K562 (cell line): ENCODE measurements around the gene ANKRD66. TPM values are rescaled to one million over a fixed set of nuclear protein-coding genes. Genes with fewer than 3 reads are reported as not detected.
A peak's percentile ranks its signal among the peaks of the same experiment; 100 is the strongest.

ENCODE experiments used
- ATAC-seq: fragments of 200-7000 bp; cut with Tn5 transposase; 3 replicates; pipeline ENCODE4 v1.9.1; 2020; ENCODE audit warnings: moderate library complexity
- BruUV-seq: library from RNA; stranded (reverse); fragments of 400-500 nt; replicated peaks from 2 replicates; lab custom pipeline; 2021; lab: Mats Ljungman, UMichigan
- CTCF ChIA-PET: fragments of 300-600 bp; formaldehyde crosslinking; extraction: SDS; loops from one replicate; lab custom pipeline; 2021; ENCODE audit warnings: low intra/inter-chr PET ratio; lab: Yijun Ruan, JAX
- POLR2A ChIA-PET: fragments of 300-600, 350-650 bp; sonication (Branson Sonifier 250); formaldehyde crosslinking; extraction: SDS; loops from one replicate; lab custom pipeline; 2021; ENCODE audit warnings: antibody characterized with exemption, inconsistent platforms; lab: Yijun Ruan, JAX
- DNase-seq, 4 experiments: peaks; one replicate each; pipeline versions ENCODE4 v3.0.0 to v3.0.0-alpha.2; 2011 to 2018; ENCODE audit warnings: low spot score in 3 of 4, mixed read lengths in 3 of 4; ENCODE audit errors: extremely low read depth in 1 of 4
- FAIRE-seq: peaks from 2 replicates; lab custom pipeline; 2011; peaks lifted over from hg19 to GRCh38; lab: Jason Lieb, UNC
- H2AFZ ChIP-seq: 2 replicates; pipeline ENCODE4 v1.6.0; 2011; ENCODE audit warnings: low read depth, low read length, control low read depth, inconsistent platforms
- H3K27ac ChIP-seq: fragments of 200-600 bp; 3 replicates; pipeline ENCODE4 v1.8.0; 2011; ENCODE audit warnings: low read depth, mild to moderate bottlenecking, control low read depth, inconsistent platforms, low read length, moderate library complexity, mixed read lengths; ENCODE audit errors: extremely low read depth
- H3K27me3 ChIP-seq, 2 experiments: fragments of 300-600 bp in 1 of 2; 2 replicates in 1 of 2; 3 replicates in 1 of 2; pipeline versions ENCODE4 v1.6.0 to v1.8.0; 2011; ENCODE audit warnings: inconsistent platforms in 2 of 2, low read length in 2 of 2, mild to moderate bottlenecking in 1 of 2, mixed read lengths in 1 of 2, moderate library complexity in 1 of 2; ENCODE audit not compliant: control insufficient read depth in 2 of 2, insufficient read depth in 2 of 2
- H3K36me3 ChIP-seq: fragments of 300-600 bp; 3 replicates; pipeline ENCODE4 v1.8.0; 2011; ENCODE audit warnings: mild to moderate bottlenecking, low read length, inconsistent platforms; ENCODE audit not compliant: control insufficient read depth, insufficient read depth
- H3K4me1 ChIP-seq, 2 experiments: fragments of 200-600 bp in 1 of 2; replicated peaks in 1 of 2; 2 replicates in 1 of 2; 3 replicates in 1 of 2; pipeline versions ENCODE4 v1.5.1 to v1.8.0; 2011; ENCODE audit warnings: inconsistent platforms in 2 of 2, low read length in 2 of 2, mild to moderate bottlenecking in 1 of 2, mixed read lengths in 1 of 2, moderate library complexity in 1 of 2; ENCODE audit not compliant: control insufficient read depth in 2 of 2, insufficient read depth in 2 of 2
- H3K4me2 ChIP-seq: 2 replicates; pipeline ENCODE4 v1.6.1; 2011; ENCODE audit warnings: low read length, control low read depth, inconsistent platforms, mixed read lengths; ENCODE audit not compliant: insufficient read depth
- H3K4me3 ChIP-seq: fragments of 200-600 bp; sonication (generic), shearing (Covaris generic); 2 replicates; pipeline ENCODE4 v1.5.1; 2016; ENCODE audit warnings: control low read depth, inconsistent platforms
- H3K79me2 ChIP-seq: fragments of 200-600 bp; 3 replicates; pipeline ENCODE4 v1.8.0; 2011; ENCODE audit warnings: low read length, inconsistent platforms; ENCODE audit not compliant: control insufficient read depth, insufficient read depth
- H3K9ac ChIP-seq, 2 experiments: 2 replicates each; pipeline versions ENCODE4 v1.6.0 to v1.6.1; 2011; ENCODE audit warnings: low read depth in 2 of 2, low read length in 2 of 2, control low read depth in 1 of 2, inconsistent platforms in 1 of 2, mild to moderate bottlenecking in 1 of 2, mixed read lengths in 1 of 2; ENCODE audit not compliant: insufficient read depth in 1 of 2
- H3K9me1 ChIP-seq: one replicate; pipeline ENCODE4 v1.6.0; 2011; ENCODE audit warnings: inconsistent platforms, mild to moderate bottlenecking, low read length, moderate library complexity; ENCODE audit not compliant: control insufficient read depth, insufficient read depth
- H3K9me3 ChIP-seq: replicated peaks from 2 replicates; pipeline ENCODE4 v1.5.1; 2011; ENCODE audit warnings: low read depth, low read length, inconsistent platforms; ENCODE audit not compliant: control insufficient read depth, insufficient read depth
- H4K20me1 ChIP-seq: replicated peaks from 2 replicates; pipeline ENCODE4 v1.6.1; 2011; ENCODE audit warnings: low read length, inconsistent platforms, mixed read lengths; ENCODE audit not compliant: control insufficient read depth, insufficient read depth
- C11orf30 ChIP-seq: fragments of 450-650 bp; IDR thresholded peaks from 2 replicates; pipeline ENCODE4 v1.6.1; 2016; ENCODE audit warnings: low read depth, mild to moderate bottlenecking
- CBFA2T3 ChIP-seq: fragments of 450-650 bp; IDR thresholded peaks from 2 replicates; pipeline ENCODE4 v1.6.1; 2017
- HEY1 ChIP-seq: fragments of 250-450 bp; sonication (Bioruptor Pico); IDR thresholded peaks from 2 replicates; pipeline ENCODE4 v1.5.0; 2020; ENCODE audit warnings: mild to moderate bottlenecking, moderate library complexity, borderline replicate concordance
- HIVEP1 ChIP-seq: fragments of 250-450 bp; sonication (Bioruptor Pico); IDR thresholded peaks from 2 replicates; pipeline ENCODE4 v1.4.0; 2020; ENCODE audit warnings: mild to moderate bottlenecking
- HOXB6 ChIP-seq: fragments of 250-450 bp; sonication (Bioruptor Pico); IDR thresholded peaks from 2 replicates; pipeline ENCODE4 v1.5.1; 2022; ENCODE audit warnings: mild to moderate bottlenecking, borderline replicate concordance
- JUND ChIP-seq, 2 experiments: IDR thresholded peaks; 2 replicates in 1 of 2; 3 replicates in 1 of 2; pipeline ENCODE4 v1.6.1; 2011; ENCODE audit warnings: borderline replicate concordance in 2 of 2, low read depth in 2 of 2, low read length in 2 of 2, improper control_type of control experiment in 1 of 2, missing biosample characterization in 1 of 2, missing genetic modification characterization in 1 of 2, missing genetic modification reagents in 1 of 2
- KLF1 ChIP-seq: fragments of 450-650 bp; IDR thresholded peaks from 2 replicates; pipeline ENCODE4 v1.6.1; 2016; ENCODE audit warnings: missing genetic modification characterization, missing compliant biosample characterization
- MAFG ChIP-seq: fragments of 450-650 bp; conservative IDR thresholded peaks from 2 replicates; pipeline ENCODE4 v1.6.1; 2016; ENCODE audit warnings: missing genetic modification characterization, missing compliant biosample characterization
- MEIS2 ChIP-seq: fragments of 450-650 bp; IDR thresholded peaks from 2 replicates; pipeline ENCODE4 v1.6.1; 2014; ENCODE audit warnings: mild to moderate bottlenecking; ENCODE audit not compliant: partially characterized antibody
- NONO ChIP-seq, 2 experiments: fragments of 200-400 bp in 1 of 2; fragments of 450-650 bp in 1 of 2; formaldehyde crosslinking in 1 of 2; IDR thresholded peaks; 2 replicates each; pipeline ENCODE4 v1.6.1; 2017; ENCODE audit warnings: low read depth in 2 of 2, mild to moderate bottlenecking in 2 of 2, moderate library complexity in 2 of 2, low read length in 1 of 2
- OTX1 ChIP-seq: fragments of 450-650 bp; formaldehyde crosslinking; IDR thresholded peaks from 2 replicates; pipeline ENCODE4 v1.4.0; 2022; ENCODE audit warnings: mild to moderate bottlenecking
- POLR2B ChIP-seq: fragments of 450-650 bp; IDR thresholded peaks from 2 replicates; pipeline ENCODE4 v1.6.1; 2018; ENCODE audit warnings: low read depth; ENCODE audit not compliant: partially characterized antibody
- SNAPC5 ChIP-seq: fragments of 250-450 bp; sonication (Bioruptor Pico); IDR thresholded peaks from 2 replicates; pipeline ENCODE4 v1.8.0; 2021; ENCODE audit warnings: moderate library complexity, mild to moderate bottlenecking, inconsistent platforms
- STAT5A ChIP-seq: IDR thresholded peaks from 2 replicates; pipeline ENCODE4 v1.6.1; 2012; ENCODE audit warnings: low read length, inconsistent platforms, borderline replicate concordance
- whole genome bisulfite sequencing: fragments of 100-300 bp; shearing (Covaris generic); methylation state at CpG from one replicate; pipeline ENCODE4 v1.1.6; 2016; ENCODE audit warnings: low coverage, mixed read lengths; ENCODE audit not compliant: insufficient coverage; ENCODE audit errors: missing lambda C conversion rate; 5-methylcytosine and 5-hydroxymethylcytosine counted together
- in situ Hi-C: fragments of 300-500 bp; cut with MboI; formaldehyde crosslinking; loops from 4 replicates; pipeline ENCODE4 v1.15.0; 2018; ENCODE audit warnings: inconsistent platforms, mixed read lengths
- intact Hi-C: fragments of 100-400 bp; cut with micrococcal nuclease; formaldehyde crosslinking; loops from 2 replicates; pipeline ENCODE4 v1.14.2; 2022
- polyA plus RNA-seq, 8 experiments: library from polyadenylated mRNA; depleted of rRNA in 4 of 8; stranded (reverse) in 5 of 8; unstranded in 3 of 8; fragments of >200 nt; fragmentation: Nextera tagmentation in 2 of 8; fragmentation: Illumina TruSeq in 1 of 8; extraction: Ambion mirVana in 2 of 8; extraction: Trizol in 1 of 8; gene quantifications; 2 replicates each; pipeline versions ENCODE4 v1.2.1 to v1.2.3, GENCODE V29; 2011 to 2014; ENCODE audit warnings: inconsistent platforms in 1 of 8, missing spikeins in 1 of 8
- total RNA-seq, 7 experiments: library from RNA; depleted of rRNA in 6 of 7; stranded (reverse); fragments of >200 nt in 6 of 7; fragmentation: Illumina TruSeq in 2 of 7; extraction: Trizol in 2 of 7; gene quantifications; 2 replicates each; pipeline versions ENCODE4 v1.2.1 to v1.2.3, GENCODE V29; 2011 to 2021; ENCODE audit warnings: low replicate concordance in 1 of 7

Gene ANKRD66
- total and polyA plus RNA-seq, 9 of the 15 experiments (the other 6 are each of a cell fraction or from before 2014, with no cell fraction given): not detected

GRCh38 chr6:46793138-46793537 lies 46.4 kb downstream of the ANKRD66 start, which contains the start of gene MEP1A:
Gene MEP1A, plus strand, starts transcription at chr6:46793389. Its CDS starts 10 bp downstream, at chr6:46793399.
- BruUV-seq: no TSS peak
- H3K4me1 ChIP-seq: no peaks in the 10 kb centered on the region
- H2AFZ ChIP-seq: no peak within 1 kb of the TSS
- H3K27me3 ChIP-seq: no peaks in the 10 kb centered on the region
- H3K4me3 ChIP-seq: no peak within 1 kb of the TSS
- H4K20me1 ChIP-seq: no peaks in the 10 kb centered on the region
- POLR2A ChIA-PET: no interaction called here
- no peak for DNase-seq
- no peaks in the 10 kb centered on the region for H3K36me3 ChIP-seq
- WGBS: under 1% methylated on average over 8 of the region's 8 CpGs
- in situ Hi-C loops: no loop called here
- H3K79me2 ChIP-seq: no peaks in the 10 kb centered on the region
- H3K9me3 ChIP-seq: no peaks in the 10 kb centered on the region
- TF ChIP-seq POLR2B (no peak), HIVEP1 (CRISPR knock-in tag) (no peak), OTX1 (CRISPR knock-in tag) (no peak), MEIS2 (no peak), HEY1 (CRISPR knock-in tag) (no peak), CBFA2T3 (no peak)
- TF ChIP-seq, all 486 proteins: peak for 0
- ATAC-seq (no peak), FAIRE-seq (no peak)
- Histone ChIP-seq H3K9me1 (no peaks in the 10 kb centered on the region), H3K27ac (no peak within 1 kb of the TSS), H3K4me2 (no peak within 1 kb of the TSS), H3K9ac (no peak within 1 kb of the TSS)
- intact Hi-C loops: no loop called here
- CTCF ChIA-PET: no interaction called here

- no peaks in the 10 kb centered on the region for H3K9me3 ChIP-seq
- no peak overlapping the region for H3K4me3 ChIP-seq
- no peaks in the 10 kb centered on the region for H3K36me3 ChIP-seq
- H2AFZ ChIP-seq: no peak overlapping the region
- H3K4me2 ChIP-seq: no peak overlapping the region
- ChIA-PET CTCF (no interaction called here), POLR2A (no interaction called here)
- H3K27ac ChIP-seq: no peak overlapping the region
- TF ChIP-seq STAT5A (no peak), NONO (IDR thresholded peaks at IDR 0.05; ENCODE audit: low read depth in 2 of 2, low read length in 1 of 2) (no peak), HOXB6 (no peak), SNAPC5 (no peak), C11orf30 (peak; percentile 32; the same call in 1 of the 2 replicates), KLF1 (tag) (no peak), JUND (IDR thresholded peaks at IDR 0.05; ENCODE audit: borderline replicate concordance, low read depth, low read length) (no peak), JUND (tag; IDR thresholded peaks at IDR 0.05; ENCODE audit: borderline replicate concordance, low read depth, low read length) (no peak), MAFG (tag) (0 out of 2 replicates have a peak, but pooled peaks have one; percentile 4)
- H3K27me3 ChIP-seq: no peaks in the 10 kb centered on the region
- 0% methylated on average over 3 of the region's 3 CpGs for WGBS
- in situ Hi-C loops: no loop called here
- BruUV-seq: no TSS peak
- H3K9ac ChIP-seq: no peak overlapping the region
- no peak for ATAC-seq
- H3K9me1 ChIP-seq: no peaks in the 10 kb centered on the region
- H3K79me2 ChIP-seq: no peaks in the 10 kb centered on the region
- DNase-seq: no peak
- no peaks in the 10 kb centered on the region for H3K4me1 ChIP-seq
- no peak for FAIRE-seq
- intact Hi-C loops: no loop called here
- no peaks in the 10 kb centered on the region for H4K20me1 ChIP-seq
These were observed 47.3 kb downstream of the ANKRD66 start for GRCh38 chr6:46794068-46794467.
